ENCODE measurements around the gene ETFA.

Gene ETFA

DNA sequence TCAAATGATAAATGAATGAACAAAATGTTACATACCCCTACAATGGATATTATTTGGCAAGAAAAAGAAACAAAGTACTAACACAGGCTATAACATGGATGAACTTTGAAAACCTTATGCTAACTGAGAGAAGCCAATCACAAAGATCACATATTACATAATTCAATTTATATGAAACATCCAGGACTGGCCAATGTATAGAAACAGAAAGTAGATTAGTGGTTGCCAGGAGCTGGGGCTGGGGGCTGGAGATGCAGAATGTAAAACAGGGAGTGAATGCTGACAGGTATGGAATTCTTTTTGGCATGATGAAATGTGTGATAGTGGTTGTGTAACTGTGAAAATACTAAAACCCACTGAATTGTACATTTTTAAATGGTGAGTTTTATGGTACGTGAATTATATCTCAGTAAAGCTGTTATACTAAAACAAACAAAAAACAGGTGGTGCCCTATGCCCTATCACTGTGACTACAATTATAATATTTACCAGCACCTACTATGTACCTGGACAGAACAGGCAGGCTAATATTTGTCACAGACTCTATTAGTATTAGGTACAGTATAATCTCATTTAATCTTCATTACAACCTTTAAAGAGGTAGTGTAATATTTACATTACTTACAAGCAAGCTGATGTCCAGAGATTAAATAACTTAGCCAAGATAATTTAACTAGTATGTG is 90.0 kb downstream of the ETFA start:
- TF ChIP-seq, protein P1, sequence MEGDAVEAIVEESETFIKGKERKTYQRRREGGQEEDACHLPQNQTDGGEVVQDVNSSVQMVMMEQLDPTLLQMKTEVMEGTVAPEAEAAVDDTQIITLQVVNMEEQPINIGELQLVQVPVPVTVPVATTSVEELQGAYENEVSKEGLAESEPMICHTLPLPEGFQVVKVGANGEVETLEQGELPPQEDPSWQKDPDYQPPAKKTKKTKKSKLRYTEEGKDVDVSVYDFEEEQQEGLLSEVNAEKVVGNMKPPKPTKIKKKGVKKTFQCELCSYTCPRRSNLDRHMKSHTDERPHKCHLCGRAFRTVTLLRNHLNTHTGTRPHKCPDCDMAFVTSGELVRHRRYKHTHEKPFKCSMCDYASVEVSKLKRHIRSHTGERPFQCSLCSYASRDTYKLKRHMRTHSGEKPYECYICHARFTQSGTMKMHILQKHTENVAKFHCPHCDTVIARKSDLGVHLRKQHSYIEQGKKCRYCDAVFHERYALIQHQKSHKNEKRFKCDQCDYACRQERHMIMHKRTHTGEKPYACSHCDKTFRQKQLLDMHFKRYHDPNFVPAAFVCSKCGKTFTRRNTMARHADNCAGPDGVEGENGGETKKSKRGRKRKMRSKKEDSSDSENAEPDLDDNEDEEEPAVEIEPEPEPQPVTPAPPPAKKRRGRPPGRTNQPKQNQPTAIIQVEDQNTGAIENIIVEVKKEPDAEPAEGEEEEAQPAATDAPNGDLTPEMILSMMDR (conservative IDR thresholded peaks at IDR 0.05; ENCODE audit: low read depth, low read length), result no peak
- H3K4me3 ChIP-seq (IDR thresholded peaks at IDR 0.05; ENCODE audit: insufficient read depth, low read depth, low read length), result no peak overlapping the region
- no peaks in the 10 kb centered on the region for H3K79me2 ChIP-seq (ENCODE audit: insufficient read depth, low read depth)
- no peaks in the 10 kb centered on the region for H4K20me1 ChIP-seq (ENCODE audit: insufficient read depth)
- H3K36me3 ChIP-seq (ENCODE audit: insufficient read depth), result no peaks in the 10 kb centered on the region
- no peak overlapping the region for H3K27ac ChIP-seq
- H2AFZ ChIP-seq (ENCODE audit: low read depth), result no peak overlapping the region
- no peak overlapping the region for H3K4me2 ChIP-seq
- no peak overlapping the region for H3K9ac ChIP-seq
- no peaks in the 10 kb centered on the region for H3K4me1 ChIP-seq (ENCODE audit: low read depth, poor library complexity, severe bottlenecking)
- no peaks in the 10 kb centered on the region for H3K27me3 ChIP-seq (ENCODE audit: insufficient read depth, low read depth)

DNA sequence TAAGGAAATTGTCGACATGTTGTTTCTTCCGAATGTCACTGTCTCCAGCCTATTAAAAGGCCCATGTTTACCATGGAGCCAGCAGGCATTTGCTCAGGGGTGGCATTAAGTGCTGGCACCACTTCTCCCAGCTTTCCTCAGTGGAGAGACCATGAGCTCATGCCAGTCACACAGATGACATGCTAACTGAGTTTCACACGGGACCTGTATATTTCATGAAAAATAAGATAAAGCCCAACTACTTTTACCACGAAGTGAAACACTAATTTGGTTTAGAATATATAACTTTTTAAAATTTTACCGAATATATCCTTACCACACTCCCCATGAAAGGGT is 93.4 kb downstream of the ETFA start:
- Histone ChIP-seq H3K27ac (no peak overlapping the region), H3K4me3 (IDR thresholded peaks at IDR 0.05; ENCODE audit: insufficient read depth, low read depth, low read length) (no peak overlapping the region), H3K27me3 (ENCODE audit: insufficient read depth, low read depth) (no peaks in the 10 kb centered on the region), H3K4me1 (ENCODE audit: low read depth, poor library complexity, severe bottlenecking) (no peaks in the 10 kb centered on the region), H2AFZ (ENCODE audit: low read depth) (no peak overlapping the region), H3K4me2 (no peak overlapping the region), H4K20me1 (ENCODE audit: insufficient read depth) (no peaks in the 10 kb centered on the region), H3K79me2 (ENCODE audit: insufficient read depth, low read depth) (no peaks in the 10 kb centered on the region), H3K36me3 (ENCODE audit: insufficient read depth) (no peaks in the 10 kb centered on the region), H3K9ac (no peak overlapping the region)
- TF ChIP-seq, protein P1 (conservative IDR thresholded peaks at IDR 0.05; ENCODE audit: low read depth, low read length), result no peak

DNA sequence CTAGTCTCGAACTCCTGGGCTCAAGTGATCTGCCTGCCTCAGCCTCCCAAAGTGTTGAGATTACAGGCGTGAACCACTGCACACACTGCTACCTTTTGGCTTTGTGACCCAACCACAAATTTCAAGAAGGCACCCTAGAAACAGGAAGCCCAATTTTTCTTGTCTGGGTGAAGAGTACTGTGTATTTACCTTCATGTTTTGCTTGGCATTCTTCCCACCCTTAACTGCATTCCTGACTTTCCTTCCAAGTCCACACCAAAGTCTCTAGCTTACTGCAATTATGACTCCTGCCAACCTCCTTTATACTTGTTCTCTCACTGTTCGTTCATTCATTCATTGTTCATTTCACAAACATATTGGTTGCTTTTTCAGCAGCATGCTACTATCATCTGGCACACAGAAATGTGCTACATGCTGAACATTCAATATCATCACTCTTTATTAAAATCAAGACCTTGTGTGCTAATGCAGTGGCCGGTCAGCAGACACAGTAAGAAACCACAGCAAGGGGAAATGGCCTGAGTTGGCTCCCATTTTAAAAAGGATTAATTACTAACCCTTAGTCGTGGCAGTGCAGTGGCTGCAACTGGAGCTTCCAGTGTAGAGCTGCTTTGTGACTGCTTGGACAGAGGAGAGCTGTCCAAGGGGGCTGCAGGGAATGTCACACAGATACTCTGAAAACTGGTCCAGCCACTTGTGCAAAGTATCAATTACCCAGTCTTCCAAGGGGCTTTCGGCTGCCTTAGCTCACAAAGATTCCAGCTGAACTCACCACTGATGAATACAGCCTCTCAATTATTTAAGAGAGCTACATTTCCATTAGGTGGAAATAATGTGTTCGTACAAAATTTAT is 94.0 kb downstream of the ETFA start:
- Histone ChIP-seq H4K20me1 (ENCODE audit: insufficient read depth) (no peaks in the 10 kb centered on the region), H2AFZ (ENCODE audit: low read depth) (no peak overlapping the region), H3K79me2 (ENCODE audit: insufficient read depth, low read depth) (no peaks in the 10 kb centered on the region), H3K4me2 (no peak overlapping the region), H3K27me3 (ENCODE audit: insufficient read depth, low read depth) (no peaks in the 10 kb centered on the region), H3K4me1 (ENCODE audit: low read depth, poor library complexity, severe bottlenecking) (no peaks in the 10 kb centered on the region), H3K36me3 (ENCODE audit: insufficient read depth) (no peaks in the 10 kb centered on the region), H3K9ac (no peak overlapping the region), H3K27ac (no peak overlapping the region), H3K4me3 (IDR thresholded peaks at IDR 0.05; ENCODE audit: insufficient read depth, low read depth, low read length) (no peak overlapping the region)
- TF ChIP-seq, protein P1 (conservative IDR thresholded peaks at IDR 0.05; ENCODE audit: low read depth, low read length), result no peak

DNA sequence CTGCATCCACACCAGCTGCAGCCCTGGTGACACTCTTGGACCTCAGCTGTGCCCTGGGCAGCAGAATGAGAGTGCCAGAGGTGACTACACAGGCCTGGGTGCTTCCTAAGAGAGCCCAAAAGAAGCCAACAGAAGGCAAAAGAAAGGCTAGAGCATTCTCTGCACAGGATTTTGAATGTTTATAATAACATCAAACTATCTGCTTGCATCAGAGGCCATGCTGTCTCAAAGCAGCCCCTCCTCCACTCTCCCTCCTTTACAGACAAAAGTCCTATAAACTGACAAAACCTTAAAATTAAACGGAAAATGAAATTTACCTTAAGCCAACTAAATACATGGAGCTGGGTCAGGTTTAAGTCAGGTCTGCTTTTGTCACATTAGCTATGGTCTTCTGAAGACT is 95.6 kb downstream of the ETFA start:
- Histone ChIP-seq H3K27ac (no peak overlapping the region), H2AFZ (ENCODE audit: low read depth) (no peak overlapping the region), H3K4me1 (ENCODE audit: low read depth, poor library complexity, severe bottlenecking) (no peaks in the 10 kb centered on the region), H3K4me3 (IDR thresholded peaks at IDR 0.05; ENCODE audit: insufficient read depth, low read depth, low read length) (no peak overlapping the region), H3K36me3 (ENCODE audit: insufficient read depth) (no peaks in the 10 kb centered on the region), H3K4me2 (no peak overlapping the region), H3K27me3 (ENCODE audit: insufficient read depth, low read depth) (no peaks in the 10 kb centered on the region), H3K79me2 (ENCODE audit: insufficient read depth, low read depth) (no peaks in the 10 kb centered on the region), H4K20me1 (ENCODE audit: insufficient read depth) (no peaks in the 10 kb centered on the region), H3K9ac (no peak overlapping the region)
- TF ChIP-seq, protein P1 (conservative IDR thresholded peaks at IDR 0.05; ENCODE audit: low read depth, low read length), result no peak

Data from KMS-11 (cell line).